Activated effector memory CD4-positive, alpha-beta T cell treated with Interleukin-2 at 50 U/mL for 16 hours (primary cell): ENCODE measurements around the gene CEPT1.
"Not testable (repeated sequence)": the region's sequence is repeated elsewhere in the genome, so short reads cannot be mapped to it uniquely, and the experiment has no call there.

Source experiments
- DNase-seq: peaks from one replicate; pipeline ENCODE4 v3.0.0-alpha.2; 2020

Gene CEPT1

DNA sequence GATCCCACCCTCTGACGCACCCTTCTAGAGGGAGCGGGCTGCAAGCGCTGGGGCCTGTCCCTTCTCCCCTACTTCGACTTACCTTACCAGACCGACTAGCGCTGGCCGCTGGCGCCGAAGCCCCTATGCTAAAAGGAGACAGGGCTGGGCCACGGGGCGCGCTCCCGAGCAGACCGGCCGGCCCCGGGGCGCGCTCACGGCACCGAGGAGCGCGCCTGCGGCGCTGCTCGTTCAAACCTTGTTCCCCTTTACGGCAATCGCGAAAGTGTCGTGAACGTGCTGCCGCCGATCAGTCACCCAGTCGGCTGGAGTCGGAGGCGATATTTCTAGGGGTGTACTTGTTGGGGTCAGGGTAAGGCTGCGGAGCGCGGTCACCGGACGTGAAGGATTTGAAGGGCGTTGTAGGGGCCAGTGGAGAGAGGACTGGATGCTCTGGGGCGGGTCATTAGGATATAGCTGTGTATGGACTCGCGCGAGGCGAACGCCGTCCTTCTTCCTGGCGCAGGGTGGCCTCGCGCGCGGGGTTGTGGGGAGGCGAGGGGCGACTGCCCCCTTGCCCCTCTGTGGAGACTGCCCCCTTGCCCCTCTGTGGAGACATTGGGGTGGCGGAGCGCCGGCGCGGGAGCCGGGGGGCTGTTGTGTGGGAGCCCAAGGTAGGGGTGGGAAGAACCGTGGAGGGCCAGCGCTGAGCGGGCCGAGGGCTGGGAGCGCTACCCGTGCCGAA, at the start of gene CEPT1, which contains the start of gene DRAM2:
TSS of gene CEPT1 (plus strand) at position 268 of the 724 bp plus-strand sequence. CDS start 7,492 bp downstream, outside the sequence.
TSS of gene DRAM2 (minus strand) at position 138 of the 724 bp plus-strand sequence. CDS start 8,539 bp downstream, outside the sequence.
- peak; percentile 84 for DNase-seq

DNA sequence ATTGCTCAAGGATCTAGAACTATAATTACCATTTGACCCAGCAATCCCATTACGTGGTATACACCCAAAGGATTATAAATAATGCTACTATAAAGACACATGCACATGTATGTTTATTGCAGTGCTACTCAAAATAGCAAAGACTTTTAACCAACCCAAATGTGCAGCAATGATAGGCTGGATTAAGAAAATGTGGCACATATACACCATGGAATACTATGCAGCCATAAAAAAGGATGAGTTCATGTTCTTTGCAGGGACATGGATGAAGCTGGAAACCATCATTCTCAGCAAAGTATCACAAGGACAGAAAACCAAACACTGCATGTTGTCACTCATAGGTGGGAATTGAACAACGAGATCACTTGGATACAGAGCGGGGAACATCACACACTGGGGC, 44.6 kb upstream of the CEPT1 start:
- not testable (repeated sequence) for DNase-seq

DNA sequence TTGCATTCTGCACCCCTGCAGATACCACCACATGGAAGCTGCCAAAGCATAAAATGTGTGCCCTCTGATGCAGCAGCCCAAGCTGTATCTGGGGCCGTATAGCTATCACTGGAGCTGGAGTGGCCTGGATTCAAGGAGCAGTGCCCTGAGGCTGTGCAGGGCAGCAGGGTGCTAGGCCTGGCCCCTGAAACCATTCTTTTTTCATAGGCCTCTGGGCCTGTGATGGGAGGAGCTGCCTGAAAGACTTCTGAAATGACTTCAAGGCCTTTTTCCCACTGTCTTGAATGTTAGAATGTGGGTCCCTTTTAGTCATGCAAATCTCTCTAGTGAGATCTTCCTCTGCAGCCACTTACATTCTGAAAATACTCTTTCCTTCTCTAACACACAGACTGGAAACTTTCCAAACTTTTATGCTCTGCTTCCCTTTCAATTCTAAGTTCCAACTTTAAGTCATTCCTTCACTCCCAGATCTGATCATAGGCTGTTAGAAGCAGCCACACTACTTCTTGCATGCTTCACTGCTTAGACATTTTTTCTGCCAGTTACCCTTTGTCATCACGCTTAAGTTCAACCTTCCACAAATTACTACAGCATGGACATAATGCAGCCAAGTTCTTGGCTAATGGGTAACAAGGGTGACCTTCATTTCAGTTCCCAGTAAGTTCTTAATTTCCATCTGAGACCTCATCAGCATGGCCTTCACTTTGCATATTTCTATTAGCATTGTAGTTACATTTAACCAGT, 42.5 kb upstream of the CEPT1 start:
- no peak for DNase-seq

DNA sequence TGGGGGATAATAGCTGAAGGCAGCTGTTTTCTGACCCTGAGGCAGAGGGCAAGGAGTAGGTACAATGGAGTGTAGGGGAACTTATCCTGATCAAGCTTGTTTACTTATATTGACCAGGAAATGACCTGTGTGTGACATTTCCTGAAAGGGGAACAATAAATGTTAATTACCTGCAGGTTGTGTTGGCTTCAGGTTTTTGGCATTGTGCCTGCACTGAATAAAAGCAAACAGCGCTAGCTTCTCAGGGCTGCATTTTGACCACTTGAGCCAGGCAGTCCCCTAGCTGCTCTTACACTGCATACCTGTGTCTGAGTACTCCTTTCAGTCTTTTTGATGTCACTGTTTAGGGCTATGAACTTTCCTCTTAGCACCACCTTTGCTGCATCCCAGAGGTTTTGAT, 40.7 kb upstream of the CEPT1 start:
- no peak for DNase-seq

DNA sequence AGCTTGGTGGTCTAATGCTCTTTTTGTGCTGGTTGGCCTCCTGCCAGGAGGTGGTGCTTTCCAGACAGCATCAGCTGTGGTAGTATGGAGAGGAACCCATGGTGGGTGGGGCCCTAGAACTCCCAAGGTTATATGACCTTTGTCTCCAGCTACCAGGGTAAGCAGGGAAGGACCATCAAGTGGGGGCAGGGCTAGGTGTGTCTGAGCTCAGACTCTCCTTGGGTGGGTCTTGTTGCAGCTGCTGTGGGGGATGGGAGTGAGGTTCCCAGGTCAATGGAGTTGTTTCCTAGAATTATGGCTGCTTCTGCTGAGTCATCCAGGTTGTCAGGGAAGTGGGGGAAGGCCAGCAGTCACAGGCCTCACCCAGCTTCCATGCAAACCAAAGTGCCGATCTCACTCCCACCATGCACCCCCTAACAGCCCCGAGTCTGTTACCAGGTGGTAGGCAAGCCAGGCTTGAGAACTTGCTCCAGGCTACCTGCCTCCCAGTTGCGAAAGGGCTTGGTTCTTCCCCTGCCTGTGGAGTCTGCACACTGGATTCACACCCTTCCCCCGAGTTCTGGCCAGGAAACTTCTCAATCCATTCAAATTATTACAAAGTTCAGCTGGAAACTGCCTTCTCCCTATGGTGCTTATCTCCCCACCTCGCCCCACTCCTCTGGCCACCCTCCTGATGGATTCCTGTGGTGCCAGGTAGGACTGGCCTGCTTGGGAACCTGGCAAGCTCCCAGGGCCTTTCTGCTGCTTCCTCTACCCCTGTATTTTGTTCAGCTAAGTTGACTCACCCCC, 38.0 kb upstream of the CEPT1 start:
- DNase-seq: no peak

DNA sequence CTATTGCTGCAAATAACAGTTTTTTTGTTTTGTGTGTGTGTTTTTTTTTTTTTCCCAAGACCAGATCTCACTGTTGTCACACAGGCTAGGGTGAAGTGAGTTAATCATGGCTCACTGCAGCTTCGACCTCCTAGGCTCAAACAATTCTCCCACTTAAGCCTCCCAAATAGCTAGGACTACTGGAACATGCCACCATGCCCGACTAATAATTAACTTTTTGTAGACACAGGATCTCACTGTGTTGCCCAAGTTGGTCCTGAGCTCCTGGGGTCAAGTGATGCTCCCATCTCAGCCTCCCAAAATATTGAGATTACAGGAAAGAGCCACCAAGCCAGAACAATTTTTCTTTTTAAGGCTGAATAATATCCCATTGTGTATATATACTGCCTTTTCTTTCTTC, 35.0 kb upstream of the CEPT1 start:
- no peak for DNase-seq

DNA sequence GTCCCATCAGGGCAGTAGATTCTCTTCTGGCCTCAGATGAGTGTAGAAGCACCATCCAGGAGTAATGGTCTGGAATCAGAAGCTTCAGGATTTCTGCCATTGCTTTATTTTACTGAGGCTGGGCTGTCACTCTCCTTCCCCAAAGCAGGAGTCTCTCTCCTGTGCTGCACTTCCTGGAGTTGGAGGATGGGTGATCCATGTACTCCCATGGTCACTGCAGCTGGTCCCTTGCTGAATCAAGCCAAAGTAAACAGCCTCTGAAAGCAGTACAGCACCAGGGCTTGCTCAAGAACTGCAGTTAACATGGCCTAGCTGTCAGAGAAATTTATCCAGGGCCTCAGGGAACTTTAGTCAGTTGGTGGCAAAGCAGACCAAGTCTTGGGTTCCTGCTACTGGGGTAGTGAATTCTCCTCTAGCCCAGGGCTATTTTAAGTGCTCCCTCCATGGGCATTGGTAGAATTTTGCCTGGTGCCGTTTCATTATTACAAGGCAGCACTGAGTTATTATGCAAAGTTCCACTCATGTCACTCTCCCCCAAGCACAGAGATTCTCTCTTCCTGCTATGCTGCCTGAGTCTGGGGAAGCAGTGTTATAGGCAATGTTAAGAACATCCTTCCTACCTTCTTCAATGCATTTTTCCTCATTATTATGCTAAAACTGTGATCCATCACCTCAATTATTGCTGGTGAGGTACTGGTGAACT, 29.7 kb upstream of the CEPT1 start:
- no peak for DNase-seq

DNA sequence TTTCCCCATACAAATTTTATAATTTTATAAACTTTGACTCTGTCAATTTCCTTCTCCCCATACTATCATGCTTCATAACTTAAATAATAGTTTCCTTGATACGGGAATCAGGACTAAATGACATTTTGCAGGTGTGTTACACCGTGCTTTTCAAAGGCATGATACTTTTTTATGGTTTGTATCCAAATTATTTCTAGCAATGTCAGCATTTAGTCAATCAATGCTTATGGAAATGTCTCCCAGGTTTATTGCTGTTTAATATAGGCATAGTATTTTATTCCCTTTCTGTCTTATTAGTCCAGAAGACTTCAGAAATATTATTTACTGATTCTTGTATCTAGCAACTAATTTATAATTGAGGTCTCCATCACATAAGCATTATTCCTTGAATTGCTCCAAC, 23.5 kb upstream of the CEPT1 start:
- DNase-seq: no peak

DNA sequence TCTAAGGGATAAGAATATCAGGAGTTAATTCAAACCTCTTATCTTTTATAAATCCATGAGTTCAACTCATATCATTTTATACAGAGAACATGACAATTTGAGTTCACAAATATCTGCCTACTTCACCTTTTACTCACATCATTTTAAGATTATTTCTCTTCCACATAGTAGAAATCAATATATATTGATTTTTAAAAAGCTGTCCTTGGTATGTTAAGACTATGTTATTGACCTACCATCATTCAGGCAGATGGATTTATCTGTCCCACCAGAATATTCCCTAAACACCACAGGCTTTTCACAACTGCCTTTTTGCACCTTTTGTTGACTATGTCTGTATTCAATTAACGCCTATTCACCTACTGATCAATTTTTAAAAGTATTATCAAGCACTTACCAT, 13.7 kb upstream of the CEPT1 start:
- no peak for DNase-seq

DNA sequence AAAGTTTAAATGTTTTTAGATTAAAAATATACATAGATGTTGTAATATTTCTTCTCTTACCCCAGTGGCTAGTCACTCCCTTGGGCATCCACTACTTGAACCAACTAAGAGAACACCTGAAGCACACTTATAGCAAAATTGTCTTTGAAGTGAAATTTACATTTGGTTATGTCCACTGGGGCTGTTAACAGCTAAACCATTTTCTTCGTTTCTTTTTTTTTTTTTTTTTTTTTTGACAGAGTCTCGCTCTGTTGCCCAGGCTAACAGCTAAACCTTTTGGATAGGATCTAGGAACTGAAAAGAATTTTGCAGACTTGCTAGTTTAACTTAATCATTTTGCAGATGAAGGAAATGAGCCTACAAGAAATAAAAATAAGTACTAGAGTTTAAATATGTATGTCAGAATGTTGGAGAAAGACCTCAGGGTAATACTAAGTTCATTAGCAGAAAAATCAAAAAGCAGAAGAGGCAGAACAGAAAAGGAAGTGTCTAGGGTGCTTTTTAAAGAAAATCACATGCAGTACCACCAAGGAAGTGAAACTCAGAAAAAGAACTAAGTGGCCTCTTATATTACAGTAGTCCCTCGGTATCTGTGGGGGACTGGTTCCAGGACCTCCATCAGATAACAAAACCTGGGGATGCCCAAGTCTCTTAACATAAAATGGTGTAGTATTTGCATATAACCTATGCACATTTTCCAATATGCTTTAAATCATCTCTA, 11.9 kb upstream of the CEPT1 start:
- no peak for DNase-seq

DNA sequence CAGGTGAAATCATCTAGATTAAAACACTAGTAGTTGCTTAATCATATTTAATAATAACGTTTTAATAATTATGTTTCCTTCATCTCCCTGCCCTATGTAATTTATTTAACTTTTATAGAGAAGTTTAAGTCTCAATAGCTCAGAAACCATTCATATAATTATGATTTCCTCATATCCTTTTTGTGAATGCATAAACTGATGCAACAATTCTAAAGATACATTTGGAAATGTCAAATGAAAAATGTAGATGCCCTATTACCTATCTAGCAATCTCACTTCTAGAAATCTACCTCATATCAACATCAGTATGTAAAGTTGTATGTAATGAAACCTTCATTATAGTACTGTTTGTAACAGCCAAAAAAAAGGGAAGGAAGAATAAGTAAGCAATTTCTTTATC, 10.6 kb upstream of the CEPT1 start:
- no peak for DNase-seq

DNA sequence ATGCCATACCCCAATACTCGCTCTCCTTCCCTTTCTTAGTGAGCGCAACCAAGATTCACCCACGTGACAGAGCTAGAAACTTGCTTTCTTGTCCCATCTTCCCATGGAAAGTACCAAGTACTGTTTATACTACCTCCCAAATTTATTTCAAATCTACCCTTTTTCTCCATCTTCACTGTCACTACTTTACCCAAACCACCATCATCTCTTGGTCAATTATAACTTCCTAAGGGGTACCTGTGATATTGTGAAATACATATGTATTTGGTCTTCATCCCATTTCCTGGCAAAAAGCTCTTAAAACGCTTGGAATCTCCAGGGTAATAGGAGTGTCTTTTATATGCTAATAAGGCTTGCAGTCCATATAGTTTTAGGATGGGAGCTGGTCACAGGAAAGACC, 8.3 kb upstream of the CEPT1 start:
- DNase-seq: no peak

DNA sequence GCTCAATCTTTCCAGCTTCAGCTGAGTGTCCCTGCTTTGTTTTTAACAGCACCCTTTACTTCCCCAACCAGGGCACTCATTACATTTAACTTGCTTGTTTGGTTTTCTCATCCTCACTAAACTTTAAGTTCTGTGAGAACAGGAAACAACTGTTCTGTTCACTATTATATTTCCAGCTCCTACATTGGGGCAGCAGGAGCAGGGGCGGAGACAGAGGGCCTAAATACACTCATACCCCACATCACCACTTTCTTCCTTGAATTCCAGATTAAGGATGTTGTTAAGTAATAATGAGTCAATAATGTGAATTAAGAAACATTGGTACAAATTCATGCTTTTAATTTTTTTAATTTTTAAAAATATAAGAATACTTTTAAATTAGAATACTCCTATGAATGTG, 6.2 kb upstream of the CEPT1 start:
- DNase-seq: no peak

DNA sequence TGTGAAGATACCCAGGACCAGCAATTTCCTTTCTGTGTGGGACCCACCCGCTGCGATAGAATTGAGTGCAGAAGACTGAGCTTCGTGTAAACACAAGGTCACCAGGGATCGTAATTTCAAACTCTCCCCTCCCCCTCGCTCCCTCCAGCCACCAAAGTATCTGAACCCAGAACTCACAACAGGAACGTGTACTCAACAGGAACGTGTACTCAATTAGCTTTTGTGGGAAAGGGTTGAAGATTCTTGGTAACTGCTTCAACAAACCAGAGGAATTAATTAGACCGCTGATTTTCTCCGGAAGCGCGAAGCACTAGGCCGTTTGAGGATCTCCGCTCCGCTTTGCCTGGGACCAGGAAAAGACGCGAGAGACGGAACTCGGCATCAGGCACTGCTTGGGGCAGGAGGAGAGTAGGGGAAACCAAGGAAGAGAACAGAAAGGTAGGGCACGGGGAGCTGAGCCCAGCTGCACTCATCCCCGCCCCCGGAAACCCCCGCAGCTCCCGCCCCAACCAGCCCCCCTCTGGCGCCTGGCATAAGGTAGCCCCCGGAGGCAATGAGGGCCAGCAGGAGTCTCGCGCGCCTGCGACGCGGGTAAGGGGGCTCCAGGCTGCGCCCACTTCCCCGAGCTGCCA, 583 bp upstream of the CEPT1 start:
- DNase-seq: no peak

DNA sequence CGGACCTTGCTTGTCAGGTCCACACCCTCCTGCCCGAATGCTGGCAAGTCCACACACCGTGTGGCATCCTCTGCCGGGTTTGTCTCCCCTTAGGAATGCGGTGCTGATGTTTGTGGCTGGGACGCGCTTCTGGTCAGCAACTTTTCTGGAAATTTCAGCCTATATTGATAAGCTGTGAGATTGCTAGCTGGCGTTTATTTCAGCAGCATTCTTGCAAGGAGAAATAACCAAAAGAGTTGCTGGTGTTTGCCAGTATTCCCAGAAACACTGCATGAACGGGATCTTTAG, 601 bp downstream of the CEPT1 start:
- no peak for DNase-seq

DNA sequence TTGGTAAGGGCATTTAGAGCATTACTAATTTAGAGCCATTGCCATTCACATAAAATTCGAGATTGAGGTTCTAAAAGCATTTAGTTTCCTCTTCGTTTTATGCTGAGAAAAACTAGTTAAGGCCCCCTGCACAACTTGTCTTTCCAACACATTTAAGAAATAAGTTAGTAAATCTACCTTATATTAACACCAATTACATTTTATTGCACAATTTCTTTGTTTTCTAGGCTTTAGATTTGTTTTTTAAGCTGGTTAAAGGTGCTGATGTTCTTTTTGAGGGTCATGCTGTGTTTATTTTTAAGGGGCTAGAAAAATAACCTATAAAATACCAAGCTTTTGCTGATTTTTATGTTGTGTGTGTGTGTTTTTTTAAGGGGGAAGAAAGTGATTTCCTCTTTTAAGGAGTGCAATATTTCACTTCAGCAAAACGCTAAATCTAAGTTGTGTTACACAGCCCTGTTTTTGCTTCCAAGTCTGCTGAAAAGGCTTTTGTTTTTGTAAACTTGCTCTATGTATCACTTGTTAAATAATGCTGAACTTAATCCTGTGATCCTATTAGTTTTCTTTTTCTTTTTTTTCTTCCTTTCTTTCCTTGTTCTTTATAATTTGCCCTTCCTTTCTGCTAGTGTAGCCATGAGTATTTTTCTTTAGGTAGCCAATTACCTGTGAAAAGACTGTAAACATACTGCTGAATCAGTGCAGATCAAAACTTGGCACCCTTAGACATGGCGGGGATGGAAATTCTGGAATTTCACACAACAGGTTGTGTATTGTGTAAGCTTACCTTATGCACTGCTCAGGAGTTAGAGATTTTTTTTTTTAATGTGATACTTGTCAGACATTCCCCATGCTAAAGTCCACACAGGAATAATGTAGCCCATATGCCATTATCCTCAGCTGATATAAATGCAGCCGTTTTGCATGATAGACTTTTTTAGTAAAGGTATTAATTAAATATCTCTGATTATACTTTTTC, 1.5 kb downstream of the CEPT1 start:
- DNase-seq: no peak

DNA sequence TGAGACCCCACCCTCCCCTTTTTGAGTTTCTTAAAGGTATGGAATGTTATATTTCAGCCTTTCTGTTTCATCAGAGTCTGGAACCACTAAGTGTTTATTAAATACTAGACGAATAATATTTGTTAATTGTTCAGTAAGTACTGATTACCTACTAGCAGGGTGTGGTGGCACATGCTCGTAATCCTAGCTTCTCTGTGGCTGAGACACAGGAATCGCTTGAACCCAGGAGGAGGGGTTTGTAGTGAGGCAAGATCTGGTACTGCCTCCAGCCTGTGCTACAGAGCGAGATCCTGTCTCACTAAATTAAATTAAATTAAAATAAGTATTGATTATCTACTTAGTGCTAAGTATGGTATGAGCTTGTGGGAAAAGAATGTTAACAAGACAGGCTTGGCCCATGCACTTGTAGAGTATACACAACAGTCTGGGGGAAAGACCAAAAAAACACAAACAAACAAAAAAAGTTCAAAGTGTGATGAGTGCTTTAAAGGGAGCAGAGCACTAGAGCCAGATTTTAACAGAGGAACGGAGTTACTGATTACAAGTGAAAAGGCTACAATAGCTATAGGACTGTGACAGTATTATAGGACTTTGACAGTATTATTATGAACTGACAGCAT, 2.4 kb downstream of the CEPT1 start:
- DNase-seq: no peak

DNA sequence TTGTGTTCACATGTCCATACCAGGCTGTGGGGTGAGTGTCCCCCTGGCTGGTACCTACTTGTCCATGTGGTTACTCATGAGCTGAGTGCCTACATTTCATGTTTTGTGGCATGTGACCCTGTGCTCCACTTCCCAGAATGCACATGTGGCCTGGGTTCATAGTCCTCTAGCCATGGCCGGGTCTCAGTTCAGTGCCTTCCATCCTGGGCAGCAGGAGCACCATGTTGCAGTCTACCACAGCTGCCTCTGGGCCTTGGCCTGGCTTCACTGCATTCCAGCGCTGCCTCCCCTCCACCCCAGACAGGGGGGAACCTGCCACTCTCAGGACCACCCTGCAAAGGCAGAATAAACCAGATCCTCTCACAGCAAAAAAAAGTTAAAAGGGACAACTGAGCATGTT, 5.5 kb downstream of the CEPT1 start:
- no peak for DNase-seq

DNA sequence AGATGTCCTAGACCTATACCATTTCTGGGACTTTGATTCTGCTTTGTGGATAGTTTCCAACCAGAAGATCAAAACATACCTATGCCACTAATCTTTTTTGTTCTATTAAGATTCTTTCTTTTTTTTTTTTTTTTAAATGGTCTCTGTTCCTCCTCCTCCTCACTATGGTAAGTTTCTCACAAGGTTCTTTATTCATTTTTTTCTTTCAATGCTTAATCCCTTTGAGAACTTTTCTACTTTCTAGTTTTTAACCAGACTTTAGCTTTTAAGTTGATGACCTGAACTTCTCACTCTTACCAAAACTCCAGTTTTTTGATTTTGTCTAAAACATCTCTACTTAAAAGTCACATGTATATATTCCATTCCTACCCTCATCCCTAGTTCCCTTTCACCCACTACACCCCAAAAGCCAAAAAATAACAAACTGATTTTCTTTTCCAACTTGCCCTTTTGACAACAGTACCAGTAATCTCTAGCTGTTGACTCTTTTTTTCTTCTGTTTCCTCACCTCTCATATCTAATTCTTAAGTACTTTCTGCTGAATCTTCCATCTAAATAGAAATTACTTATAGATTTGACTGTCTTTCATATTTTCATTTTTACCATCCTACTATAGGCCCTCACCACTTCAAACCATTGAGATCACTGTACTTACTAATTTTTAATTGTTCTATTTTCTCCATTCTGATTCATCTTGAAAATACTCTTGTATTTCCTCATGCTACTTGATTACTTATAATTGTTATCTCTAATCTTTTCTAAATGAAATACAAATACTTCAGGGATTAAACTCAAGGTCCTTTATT, 6.1 kb downstream of the CEPT1 start:
- DNase-seq: no peak
